Measurements from ENCODE around the gene PALS1. TPM values are rescaled to one million over a fixed set of nuclear protein-coding genes. Genes with fewer than 3 reads are reported as not detected.

Gene PALS1
- total RNA-seq, 6 experiments from 2014 or later = 9.7 to 15.7 (median 14.7) TPM

- Histone ChIP-seq H3K27ac (no peak overlapping the region), H3K36me3 (no peaks in the 10 kb centered on the region), H3K9me3 (no peaks in the 10 kb centered on the region), H3K4me1 (no peaks in the 10 kb centered on the region), H3K27me3 (no peaks in the 10 kb centered on the region), H3K4me3 (no peak overlapping the region)
- TF ChIP-seq POLR2A (IDR thresholded peaks at IDR 0.05) = no peak
- TF ChIP-seq, protein P1, sequence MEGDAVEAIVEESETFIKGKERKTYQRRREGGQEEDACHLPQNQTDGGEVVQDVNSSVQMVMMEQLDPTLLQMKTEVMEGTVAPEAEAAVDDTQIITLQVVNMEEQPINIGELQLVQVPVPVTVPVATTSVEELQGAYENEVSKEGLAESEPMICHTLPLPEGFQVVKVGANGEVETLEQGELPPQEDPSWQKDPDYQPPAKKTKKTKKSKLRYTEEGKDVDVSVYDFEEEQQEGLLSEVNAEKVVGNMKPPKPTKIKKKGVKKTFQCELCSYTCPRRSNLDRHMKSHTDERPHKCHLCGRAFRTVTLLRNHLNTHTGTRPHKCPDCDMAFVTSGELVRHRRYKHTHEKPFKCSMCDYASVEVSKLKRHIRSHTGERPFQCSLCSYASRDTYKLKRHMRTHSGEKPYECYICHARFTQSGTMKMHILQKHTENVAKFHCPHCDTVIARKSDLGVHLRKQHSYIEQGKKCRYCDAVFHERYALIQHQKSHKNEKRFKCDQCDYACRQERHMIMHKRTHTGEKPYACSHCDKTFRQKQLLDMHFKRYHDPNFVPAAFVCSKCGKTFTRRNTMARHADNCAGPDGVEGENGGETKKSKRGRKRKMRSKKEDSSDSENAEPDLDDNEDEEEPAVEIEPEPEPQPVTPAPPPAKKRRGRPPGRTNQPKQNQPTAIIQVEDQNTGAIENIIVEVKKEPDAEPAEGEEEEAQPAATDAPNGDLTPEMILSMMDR (IDR thresholded peaks at IDR 0.05) = no peak
- DNase-seq (no peak), ATAC-seq (no peak)
- 87% methylated on average over 4 of the region's 4 CpGs for WGBS (ENCODE audit: insufficient coverage, low coverage, low lambda C conversion rate, missing lambda C conversion rate)
- intact Hi-C loops (cut with DNase I) = no loop called here
Measured at GRCh38 chr14:67225523-67225922, 15.7 kb upstream of the PALS1 start.

DNA sequence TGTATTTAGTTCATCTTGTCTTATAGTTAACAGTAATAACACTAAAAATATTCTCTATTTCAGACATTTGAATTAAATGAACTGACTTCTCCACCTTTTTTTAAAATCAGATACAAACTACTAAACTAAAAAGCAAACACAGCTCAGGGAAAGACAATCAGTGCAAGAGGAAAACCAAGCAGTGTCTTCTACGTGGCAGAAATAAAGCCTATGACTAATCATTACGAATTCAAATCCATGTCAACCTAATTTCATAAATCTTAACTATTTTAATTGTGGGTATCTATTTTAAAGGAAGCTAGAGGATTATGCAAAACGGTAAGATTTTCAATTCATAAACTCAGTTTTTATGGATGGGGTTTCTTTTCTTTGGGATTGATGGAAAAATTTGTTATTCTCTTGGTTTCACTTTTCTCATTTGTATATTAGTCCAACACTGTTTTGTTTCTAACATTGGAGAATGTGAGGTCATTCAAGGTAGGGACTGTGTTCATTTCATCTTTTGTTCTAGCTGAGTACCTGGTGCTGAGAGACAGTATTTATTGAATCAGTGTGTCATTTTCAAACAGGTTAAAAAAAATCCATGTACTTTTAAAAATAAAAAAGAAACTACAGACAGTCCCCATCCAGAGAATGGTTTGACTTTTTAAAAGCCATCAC is 12.8 kb upstream of the PALS1 start:
- Histone ChIP-seq H3K27ac (no peak overlapping the region), H3K4me1 (no peaks in the 10 kb centered on the region), H3K9me3 (no peaks in the 10 kb centered on the region), H3K27me3 (no peaks in the 10 kb centered on the region), H3K4me3 (no peak overlapping the region), H3K36me3 (no peaks in the 10 kb centered on the region)
- TF ChIP-seq POLR2A (IDR thresholded peaks at IDR 0.05) = no peak
- TF ChIP-seq, protein P1 (IDR thresholded peaks at IDR 0.05) = no peak
- ATAC-seq (no peak), DNase-seq (no peak)
- intact Hi-C loops (cut with DNase I) = no loop called here
- 81% methylated on average over 3 of the region's 3 CpGs for WGBS (ENCODE audit: insufficient coverage, low coverage, low lambda C conversion rate, missing lambda C conversion rate)

GRCh38 chr14:67232066-67232465 is 9.2 kb upstream of the PALS1 start:
- Histone ChIP-seq H3K4me3 (no peak overlapping the region), H3K27me3 (no peaks in the 10 kb centered on the region), H3K4me1 (no peaks in the 10 kb centered on the region), H3K9me3 (no peaks in the 10 kb centered on the region), H3K27ac (no peak overlapping the region), H3K36me3 (no peaks in the 10 kb centered on the region)
- TF ChIP-seq POLR2A (IDR thresholded peaks at IDR 0.05) = no peak
- TF ChIP-seq, protein P1 (IDR thresholded peaks at IDR 0.05) = no peak
- DNase-seq = no peak
- WGBS (ENCODE audit: insufficient coverage, low coverage, low lambda C conversion rate, missing lambda C conversion rate) = 90% methylated on average over 2 of the region's 2 CpGs
- intact Hi-C loops (cut with DNase I) = no loop called here
- no peak for ATAC-seq

DNA sequence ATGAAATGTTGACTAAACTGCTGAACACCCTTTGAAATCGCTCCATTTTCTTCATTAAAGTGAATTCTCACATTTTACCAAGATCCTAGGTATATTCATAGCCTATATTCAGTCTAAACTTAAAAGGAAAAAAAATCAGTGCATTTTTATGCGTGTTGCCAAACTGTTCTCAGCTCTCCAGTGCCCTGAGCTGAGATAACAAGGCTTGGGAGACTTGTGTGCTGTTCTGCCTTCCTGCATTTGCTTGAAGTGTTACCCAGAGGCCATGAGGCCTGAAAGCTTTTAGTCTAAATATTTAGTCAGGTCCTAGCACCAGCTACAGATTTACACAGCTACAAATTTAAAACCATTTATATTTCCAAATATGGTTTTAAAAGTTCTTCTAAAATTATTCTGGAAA is 8.6 kb upstream of the PALS1 start:
- intact Hi-C loops (cut with DNase I) = no loop called here

More for the DNA sequence above, 8.6 kb upstream of the PALS1 start:
- Histone ChIP-seq H3K9me3 (no peaks in the 10 kb centered on the region), H3K27me3 (no peaks in the 10 kb centered on the region), H3K4me3 (no peak overlapping the region), H3K36me3 (no peaks in the 10 kb centered on the region), H3K27ac (no peak overlapping the region), H3K4me1 (no peaks in the 10 kb centered on the region)
- no peak for ATAC-seq
- 68% methylated on average over 2 of the region's 2 CpGs for WGBS (ENCODE audit: insufficient coverage, low coverage, low lambda C conversion rate, missing lambda C conversion rate)
- TF ChIP-seq, protein P1 (IDR thresholded peaks at IDR 0.05) = no peak
- TF ChIP-seq POLR2A (IDR thresholded peaks at IDR 0.05) = no peak
- DNase-seq = no peak

Measured in right lobe of liver (tissue), 6 donors.